ENCODE data around the gene ITGA3. TPM values are rescaled to one million over a fixed set of nuclear protein-coding genes. Genes with fewer than 3 reads are reported as not detected.
A peak's percentile ranks its signal among the peaks of the same experiment; 100 is the strongest.

ITGA3 gene
- total RNA-seq, 1 experiment from 2014 or later, result 392 TPM

DNA sequence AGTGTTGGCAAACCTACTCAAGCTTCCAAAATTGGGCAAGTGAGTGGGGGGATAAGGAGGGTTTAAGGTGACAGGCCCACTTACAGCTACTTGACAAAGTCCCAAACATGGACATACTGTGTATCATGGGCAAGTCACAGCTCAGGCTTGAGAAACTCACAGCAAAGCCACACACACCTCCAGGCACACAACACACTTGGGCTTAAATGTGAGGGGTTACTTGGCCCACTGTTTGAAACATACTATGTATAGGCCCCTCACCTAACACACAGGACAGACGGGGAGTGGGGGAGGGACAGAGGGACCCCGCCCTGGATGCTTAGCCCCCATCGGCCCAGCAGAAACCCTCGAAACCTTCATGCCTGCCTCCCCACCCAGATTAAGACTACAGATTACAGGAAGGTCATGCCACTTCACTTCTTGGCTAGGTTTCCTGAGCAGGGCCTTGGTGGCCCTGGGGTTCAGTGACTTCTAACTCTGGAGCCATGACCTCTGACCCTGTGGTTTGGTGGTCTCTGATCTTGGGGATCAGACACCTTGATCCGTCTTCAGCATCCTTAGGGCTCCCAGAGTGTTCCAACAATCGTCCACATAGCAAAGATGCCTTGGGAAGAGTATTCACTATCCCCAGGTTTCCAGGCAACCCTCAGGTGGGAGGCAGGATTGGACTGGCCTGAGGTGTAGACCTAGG lies 76.3 kb downstream of the ITGA3 start:
- peaks cover under 1% of the 10 kb centered on the region; the same call in 1 of the 2 replicates for H3K79me2 ChIP-seq (ENCODE audit: insufficient read depth, low read length)
- H3K9ac ChIP-seq (ENCODE audit: low read length), result no peak overlapping the region
- no peak for DNase-seq (ENCODE audit: low read depth, low spot score)
- ChIA-PET POLR2A (interaction anchor here (1.5 kb wide), 1 partner anchor 19 kb away, joined by 4 read pairs; no protein-coding TSS in a partner anchor), CTCF (interaction anchor here (1.0 to 2.4 kb wide), 4 partner anchors 15 to 38 kb away, joined by 3 to 7 read pairs (median 5); no protein-coding TSS in a partner anchor), RAD21 (ENCODE audit: low non-redundant PET in 1 of 2, low total read pairs in 2 of 2, uncharacterized antibody in 2 of 2, unreplicated experiment in 2 of 2) (no interaction called here)
- no peaks in the 10 kb centered on the region for H4K20me1 ChIP-seq (ENCODE audit: insufficient read depth)
- TSS peak; percentile 16 for BruUV-seq (replicated peaks)
- peaks cover 29 to 31% of the 10 kb centered on the region in 2 experiments; a peak in 3 of 4 replicates for H3K36me3 ChIP-seq (ENCODE audit: control insufficient read depth in 1 of 2, insufficient read depth in 2 of 2, low read length in 2 of 2)
- peak; percentile 14 for ATAC-seq
- H3K4me1 ChIP-seq (ENCODE audit: control insufficient read depth in 1 of 2, insufficient read depth in 2 of 2, low read length in 2 of 2), result peaks cover 16 to 32% of the 10 kb centered on the region in 2 experiments
- H3K4me3 ChIP-seq (replicated peaks in 1 of 2; ENCODE audit: low read depth in 1 of 2, low read length in 2 of 2), result no peak overlapping the region
- H3K27ac ChIP-seq (ENCODE audit: low read depth, low read length), result peak overlapping the region; percentile 51; the same call in 1 of the 2 replicates
- no peaks in the 10 kb centered on the region for H3K27me3 ChIP-seq (ENCODE audit: insufficient read depth, low read length)
- no peaks in the 10 kb centered on the region for H3K9me2 ChIP-seq (ENCODE audit: insufficient read depth)
- no peak overlapping the region for H3K4me2 ChIP-seq (ENCODE audit: low read length)
- no peak for TF ChIP-seq CBX3 (IDR thresholded peaks at IDR 0.05; ENCODE audit: low read depth)
- no peak for TF ChIP-seq EZH2 (IDR thresholded peaks at IDR 0.05)
- TF ChIP-seq, protein P1, sequence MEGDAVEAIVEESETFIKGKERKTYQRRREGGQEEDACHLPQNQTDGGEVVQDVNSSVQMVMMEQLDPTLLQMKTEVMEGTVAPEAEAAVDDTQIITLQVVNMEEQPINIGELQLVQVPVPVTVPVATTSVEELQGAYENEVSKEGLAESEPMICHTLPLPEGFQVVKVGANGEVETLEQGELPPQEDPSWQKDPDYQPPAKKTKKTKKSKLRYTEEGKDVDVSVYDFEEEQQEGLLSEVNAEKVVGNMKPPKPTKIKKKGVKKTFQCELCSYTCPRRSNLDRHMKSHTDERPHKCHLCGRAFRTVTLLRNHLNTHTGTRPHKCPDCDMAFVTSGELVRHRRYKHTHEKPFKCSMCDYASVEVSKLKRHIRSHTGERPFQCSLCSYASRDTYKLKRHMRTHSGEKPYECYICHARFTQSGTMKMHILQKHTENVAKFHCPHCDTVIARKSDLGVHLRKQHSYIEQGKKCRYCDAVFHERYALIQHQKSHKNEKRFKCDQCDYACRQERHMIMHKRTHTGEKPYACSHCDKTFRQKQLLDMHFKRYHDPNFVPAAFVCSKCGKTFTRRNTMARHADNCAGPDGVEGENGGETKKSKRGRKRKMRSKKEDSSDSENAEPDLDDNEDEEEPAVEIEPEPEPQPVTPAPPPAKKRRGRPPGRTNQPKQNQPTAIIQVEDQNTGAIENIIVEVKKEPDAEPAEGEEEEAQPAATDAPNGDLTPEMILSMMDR (IDR thresholded peaks at IDR 0.05 in 2 of 3, conservative IDR thresholded peaks at IDR 0.05 in 1 of 3; ENCODE audit: borderline replicate concordance in 1 of 3, insufficient read depth in 1 of 3, low read depth in 2 of 3, low read length in 2 of 3), result no peak
- TF ChIP-seq JUND (IDR thresholded peaks at IDR 0.05), result no peak
- TF ChIP-seq, protein P2, sequence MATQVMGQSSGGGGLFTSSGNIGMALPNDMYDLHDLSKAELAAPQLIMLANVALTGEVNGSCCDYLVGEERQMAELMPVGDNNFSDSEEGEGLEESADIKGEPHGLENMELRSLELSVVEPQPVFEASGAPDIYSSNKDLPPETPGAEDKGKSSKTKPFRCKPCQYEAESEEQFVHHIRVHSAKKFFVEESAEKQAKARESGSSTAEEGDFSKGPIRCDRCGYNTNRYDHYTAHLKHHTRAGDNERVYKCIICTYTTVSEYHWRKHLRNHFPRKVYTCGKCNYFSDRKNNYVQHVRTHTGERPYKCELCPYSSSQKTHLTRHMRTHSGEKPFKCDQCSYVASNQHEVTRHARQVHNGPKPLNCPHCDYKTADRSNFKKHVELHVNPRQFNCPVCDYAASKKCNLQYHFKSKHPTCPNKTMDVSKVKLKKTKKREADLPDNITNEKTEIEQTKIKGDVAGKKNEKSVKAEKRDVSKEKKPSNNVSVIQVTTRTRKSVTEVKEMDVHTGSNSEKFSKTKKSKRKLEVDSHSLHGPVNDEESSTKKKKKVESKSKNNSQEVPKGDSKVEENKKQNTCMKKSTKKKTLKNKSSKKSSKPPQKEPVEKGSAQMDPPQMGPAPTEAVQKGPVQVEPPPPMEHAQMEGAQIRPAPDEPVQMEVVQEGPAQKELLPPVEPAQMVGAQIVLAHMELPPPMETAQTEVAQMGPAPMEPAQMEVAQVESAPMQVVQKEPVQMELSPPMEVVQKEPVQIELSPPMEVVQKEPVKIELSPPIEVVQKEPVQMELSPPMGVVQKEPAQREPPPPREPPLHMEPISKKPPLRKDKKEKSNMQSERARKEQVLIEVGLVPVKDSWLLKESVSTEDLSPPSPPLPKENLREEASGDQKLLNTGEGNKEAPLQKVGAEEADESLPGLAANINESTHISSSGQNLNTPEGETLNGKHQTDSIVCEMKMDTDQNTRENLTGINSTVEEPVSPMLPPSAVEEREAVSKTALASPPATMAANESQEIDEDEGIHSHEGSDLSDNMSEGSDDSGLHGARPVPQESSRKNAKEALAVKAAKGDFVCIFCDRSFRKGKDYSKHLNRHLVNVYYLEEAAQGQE (IDR thresholded peaks at IDR 0.05; ENCODE audit: low read depth), result no peak
- no peak for TF ChIP-seq RAD21 (IDR thresholded peaks at IDR 0.05; ENCODE audit: low read depth)
- no peak for TF ChIP-seq EZH2phosphoT487 (IDR thresholded peaks at IDR 0.05; ENCODE audit: borderline replicate concordance)
- TF ChIP-seq, protein P3, sequence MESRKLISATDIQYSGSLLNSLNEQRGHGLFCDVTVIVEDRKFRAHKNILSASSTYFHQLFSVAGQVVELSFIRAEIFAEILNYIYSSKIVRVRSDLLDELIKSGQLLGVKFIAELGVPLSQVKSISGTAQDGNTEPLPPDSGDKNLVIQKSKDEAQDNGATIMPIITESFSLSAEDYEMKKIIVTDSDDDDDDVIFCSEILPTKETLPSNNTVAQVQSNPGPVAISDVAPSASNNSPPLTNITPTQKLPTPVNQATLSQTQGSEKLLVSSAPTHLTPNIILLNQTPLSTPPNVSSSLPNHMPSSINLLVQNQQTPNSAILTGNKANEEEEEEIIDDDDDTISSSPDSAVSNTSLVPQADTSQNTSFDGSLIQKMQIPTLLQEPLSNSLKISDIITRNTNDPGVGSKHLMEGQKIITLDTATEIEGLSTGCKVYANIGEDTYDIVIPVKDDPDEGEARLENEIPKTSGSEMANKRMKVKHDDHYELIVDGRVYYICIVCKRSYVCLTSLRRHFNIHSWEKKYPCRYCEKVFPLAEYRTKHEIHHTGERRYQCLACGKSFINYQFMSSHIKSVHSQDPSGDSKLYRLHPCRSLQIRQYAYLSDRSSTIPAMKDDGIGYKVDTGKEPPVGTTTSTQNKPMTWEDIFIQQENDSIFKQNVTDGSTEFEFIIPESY (IDR thresholded peaks at IDR 0.05; ENCODE audit: extremely low read depth, insufficient replicate concordance, low read length), result no peak
- no peak for TF ChIP-seq SRF (IDR thresholded peaks at IDR 0.05; ENCODE audit: low read depth)
- intact Hi-C loops (cut with micrococcal nuclease), result no loop called here
- H2AFZ ChIP-seq (ENCODE audit: low read depth, low read length, poor library complexity, severe bottlenecking), result no peak overlapping the region
- no peaks in the 10 kb centered on the region for H3K9me3 ChIP-seq (ENCODE audit: control insufficient read depth in 1 of 2, insufficient read depth in 1 of 2, low read depth in 1 of 2, low read length in 2 of 2)
